ENCODE measurements around the gene CLSTN2. TPM values are rescaled to one million over a fixed set of nuclear protein-coding genes. Genes with fewer than 3 reads are reported as not detected.

Gene CLSTN2
- total RNA-seq, 1 experiment from 2014 or later = not detected

- H3K79me2 ChIP-seq (ENCODE audit: low read depth) = no peaks in the 10 kb centered on the region
- DNase-seq = no peak
- H2AFZ ChIP-seq = no peak overlapping the region
- H3K36me3 ChIP-seq (ENCODE audit: low read depth) = no peaks in the 10 kb centered on the region
- H3K4me1 ChIP-seq (replicated peaks; ENCODE audit: insufficient read depth) = peaks cover 35% of the 10 kb centered on the region
- H3K9me3 ChIP-seq (ENCODE audit: insufficient read depth, low read depth) = peaks cover 10% of the 10 kb centered on the region; the same call in 1 of the 2 replicates
- ChIA-PET CTCF (no interaction called here), POLR2A (ENCODE audit: unreplicated experiment) (no interaction called here)
- BruUV-seq (replicated peaks) = no TSS peak
- H3K27ac ChIP-seq = no peak overlapping the region
- intact Hi-C loops (cut with micrococcal nuclease; ENCODE audit: unreplicated experiment) = loop anchor here (5.0 kb wide), 1 partner anchor 305 kb away; no protein-coding TSS in a partner anchor
- no peaks in the 10 kb centered on the region for H3K9me2 ChIP-seq (ENCODE audit: insufficient read depth)
- H3F3A ChIP-seq (ENCODE audit: insufficient read depth, low read depth) = peaks cover 24% of the 10 kb centered on the region
- H3K27me3 ChIP-seq (ENCODE audit: insufficient read depth, low read depth) = no peaks in the 10 kb centered on the region
- H3K4me3 ChIP-seq = no peak overlapping the region
- TF ChIP-seq EZH2 (IDR thresholded peaks at IDR 0.05; ENCODE audit: low read depth) = no peak
- TF ChIP-seq, protein P1, sequence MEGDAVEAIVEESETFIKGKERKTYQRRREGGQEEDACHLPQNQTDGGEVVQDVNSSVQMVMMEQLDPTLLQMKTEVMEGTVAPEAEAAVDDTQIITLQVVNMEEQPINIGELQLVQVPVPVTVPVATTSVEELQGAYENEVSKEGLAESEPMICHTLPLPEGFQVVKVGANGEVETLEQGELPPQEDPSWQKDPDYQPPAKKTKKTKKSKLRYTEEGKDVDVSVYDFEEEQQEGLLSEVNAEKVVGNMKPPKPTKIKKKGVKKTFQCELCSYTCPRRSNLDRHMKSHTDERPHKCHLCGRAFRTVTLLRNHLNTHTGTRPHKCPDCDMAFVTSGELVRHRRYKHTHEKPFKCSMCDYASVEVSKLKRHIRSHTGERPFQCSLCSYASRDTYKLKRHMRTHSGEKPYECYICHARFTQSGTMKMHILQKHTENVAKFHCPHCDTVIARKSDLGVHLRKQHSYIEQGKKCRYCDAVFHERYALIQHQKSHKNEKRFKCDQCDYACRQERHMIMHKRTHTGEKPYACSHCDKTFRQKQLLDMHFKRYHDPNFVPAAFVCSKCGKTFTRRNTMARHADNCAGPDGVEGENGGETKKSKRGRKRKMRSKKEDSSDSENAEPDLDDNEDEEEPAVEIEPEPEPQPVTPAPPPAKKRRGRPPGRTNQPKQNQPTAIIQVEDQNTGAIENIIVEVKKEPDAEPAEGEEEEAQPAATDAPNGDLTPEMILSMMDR (conservative IDR thresholded peaks at IDR 0.05) = no peak
- H3K4me2 ChIP-seq = no peak overlapping the region
- H4K20me1 ChIP-seq (ENCODE audit: insufficient read depth) = no peaks in the 10 kb centered on the region
These were observed 592.2 kb downstream of the CLSTN2 start for GRCh38 chr3:140527156-140527555.

DNA sequence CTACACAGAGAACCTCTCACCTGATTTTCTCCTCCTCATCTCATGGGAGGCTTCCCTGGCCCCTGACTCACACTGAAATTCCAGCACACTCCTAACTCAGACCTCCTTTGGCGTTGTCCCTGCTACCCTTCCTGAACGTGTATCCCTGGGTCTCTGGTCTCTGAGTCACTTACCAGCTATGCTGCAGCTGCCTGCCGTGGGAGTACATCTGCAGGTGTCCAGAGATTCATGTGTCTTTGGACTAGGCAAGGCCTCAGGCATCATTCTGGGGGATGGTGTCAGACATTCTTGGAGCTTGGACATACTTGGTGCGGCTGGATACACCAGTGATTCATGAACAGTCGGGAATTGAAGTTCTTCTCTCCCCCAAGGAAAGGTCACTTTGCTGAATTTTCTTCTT lies 594.1 kb downstream of the CLSTN2 start:
- intact Hi-C loops (cut with micrococcal nuclease; ENCODE audit: unreplicated experiment) = loop anchor here (1.0 to 5.0 kb wide), 6 partner anchors 28 to 307 kb away; no protein-coding TSS in a partner anchor
- Histone ChIP-seq H3K36me3 (ENCODE audit: low read depth) (no peaks in the 10 kb centered on the region), H3K4me2 (peak overlapping the region; percentile 60), H3K4me1 (replicated peaks; ENCODE audit: insufficient read depth) (peaks cover 35% of the 10 kb centered on the region), H3K9me3 (ENCODE audit: insufficient read depth, low read depth) (peaks cover 10% of the 10 kb centered on the region; the same call in 1 of the 2 replicates), H2AFZ (no peak overlapping the region), H3F3A (ENCODE audit: insufficient read depth, low read depth) (peaks cover 24% of the 10 kb centered on the region), H3K4me3 (0 out of 2 replicates have a peak overlapping the region, but pooled peaks have one; percentile 25), H3K79me2 (ENCODE audit: low read depth) (no peaks in the 10 kb centered on the region), H4K20me1 (ENCODE audit: insufficient read depth) (no peaks in the 10 kb centered on the region), H3K9me2 (ENCODE audit: insufficient read depth) (no peaks in the 10 kb centered on the region), H3K27ac (peak overlapping the region; percentile 96), H3K27me3 (ENCODE audit: insufficient read depth, low read depth) (no peaks in the 10 kb centered on the region)
- BruUV-seq (replicated peaks) = no TSS peak
- POLR2A ChIA-PET (ENCODE audit: unreplicated experiment) = interaction anchor here (0.7 kb wide), 1 partner anchor 16 kb away, joined by 6 read pairs; no protein-coding TSS in a partner anchor
- peak; percentile 94 to 99 for DNase-seq
- TF ChIP-seq, protein P1 (conservative IDR thresholded peaks at IDR 0.05) = no peak
- TF ChIP-seq EZH2 (IDR thresholded peaks at IDR 0.05; ENCODE audit: low read depth) = no peak
- CTCF ChIA-PET = no interaction called here

GRCh38 chr3:140529558-140529957 lies 594.6 kb downstream of the CLSTN2 start:
- H3F3A ChIP-seq (ENCODE audit: insufficient read depth, low read depth) = peaks cover 24% of the 10 kb centered on the region
- H4K20me1 ChIP-seq (ENCODE audit: insufficient read depth) = no peaks in the 10 kb centered on the region
- no peaks in the 10 kb centered on the region for H3K36me3 ChIP-seq (ENCODE audit: low read depth)
- no peaks in the 10 kb centered on the region for H3K79me2 ChIP-seq (ENCODE audit: low read depth)
- H3K4me2 ChIP-seq = peak overlapping the region; percentile 59
- no peak for TF ChIP-seq EZH2 (IDR thresholded peaks at IDR 0.05; ENCODE audit: low read depth)
- TF ChIP-seq, protein P1 (conservative IDR thresholded peaks at IDR 0.05) = no peak
- no peaks in the 10 kb centered on the region for H3K9me2 ChIP-seq (ENCODE audit: insufficient read depth)
- peaks cover 35% of the 10 kb centered on the region for H3K4me1 ChIP-seq (replicated peaks; ENCODE audit: insufficient read depth)
- H3K27ac ChIP-seq = peak overlapping the region; percentile 96
- ChIA-PET CTCF (no interaction called here), POLR2A (ENCODE audit: unreplicated experiment) (interaction anchor here (0.6 to 0.7 kb wide), 3 partner anchors 16 to 134 kb away, joined by 4 to 6 read pairs (median 6); no protein-coding TSS in a partner anchor)
- peaks cover 10% of the 10 kb centered on the region; the same call in 1 of the 2 replicates for H3K9me3 ChIP-seq (ENCODE audit: insufficient read depth, low read depth)
- H3K27me3 ChIP-seq (ENCODE audit: insufficient read depth, low read depth) = no peaks in the 10 kb centered on the region
- intact Hi-C loops (cut with micrococcal nuclease; ENCODE audit: unreplicated experiment) = loop anchor here (1.0 to 5.0 kb wide), 6 partner anchors 28 to 307 kb away; no protein-coding TSS in a partner anchor
- BruUV-seq (replicated peaks) = TSS peak; percentile 78
- DNase-seq = no peak
- peak overlapping the region; percentile 25; the same call in 1 of the 2 replicates for H3K4me3 ChIP-seq
- no peak overlapping the region for H2AFZ ChIP-seq

Data from PC-9 (cell line).